PC-3 (cell line): ENCODE results near the gene EZH1. TPM values are rescaled to one million over a fixed set of nuclear protein-coding genes. Genes with fewer than 3 reads are reported as not detected.
"Not testable (repeated sequence)": the region's sequence is repeated elsewhere in the genome, so short reads cannot be mapped to it uniquely, and the experiment has no call there.

Source experiments
- ATAC-seq: fragments of 200-7000 bp; cut with Tn5 transposase; 2 replicates; pipeline ENCODE4 v1.9.1; 2020; ENCODE audit warnings: mild to moderate bottlenecking, moderate library complexity
- BruUV-seq: library from RNA; stranded (reverse); fragments of 400-500 nt; replicated peaks from 2 replicates; lab custom pipeline; 2021; lab: Mats Ljungman, UMichigan
- CTCF ChIA-PET: fragments of 300-600 bp; sonication (Branson Sonifier 250); formaldehyde crosslinking; loops from one replicate; lab custom pipeline; 2022; ENCODE audit warnings: antibody characterized with exemption; lab: Charles Lee
- POLR2A ChIA-PET: fragments of 300-600 bp; sonication (Branson Sonifier 250); formaldehyde crosslinking; loops from one replicate; lab custom pipeline; 2022; ENCODE audit warnings: antibody characterized with exemption; ENCODE audit not compliant: unreplicated experiment; lab: Charles Lee
- DNase-seq: peaks from one replicate; pipeline ENCODE4 v3.0.0-alpha.2; 2015
- H2AFZ ChIP-seq: fragments of 300-600 bp; sonication (generic); 2 replicates; pipeline ENCODE4 v1.6.0; 2016; ENCODE audit warnings: antibody characterized with exemption, low read length
- H3F3A ChIP-seq: fragments of 300-600 bp; sonication (generic); one replicate; pipeline ENCODE4 v1.6.0; 2017; ENCODE audit warnings: antibody characterized with exemption, low read length, control low read depth, mild to moderate bottlenecking; ENCODE audit not compliant: unreplicated experiment
- H3K27ac ChIP-seq: fragments of 300-600 bp; sonication (generic); 2 replicates; pipeline ENCODE4 v1.5.1; 2016; ENCODE audit warnings: mild to moderate bottlenecking, low read length
- H3K27me3 ChIP-seq: fragments of 300-600 bp; sonication (generic); 2 replicates; pipeline ENCODE4 v1.6.1; 2016; ENCODE audit warnings: low read length, mixed read lengths
- H3K36me3 ChIP-seq: fragments of 300-600 bp; sonication (generic); 2 replicates; pipeline ENCODE4 v1.6.1; 2016; ENCODE audit warnings: low read depth, mixed run types, low read length, mixed read lengths
- H3K4me1 ChIP-seq: fragments of 300-600 bp; sonication (generic); 2 replicates; pipeline ENCODE4 v1.5.1; 2016; ENCODE audit warnings: low read length; ENCODE audit not compliant: insufficient read depth
- H3K4me2 ChIP-seq: fragments of 300-600 bp; sonication (generic); 2 replicates; pipeline ENCODE4 v1.6.0; 2016; ENCODE audit warnings: low read length
- H3K4me3 ChIP-seq: fragments of 300-600 bp; sonication (generic); 2 replicates; pipeline ENCODE4 v1.5.1; 2016; ENCODE audit warnings: mild to moderate bottlenecking, low read length, mixed read lengths
- H3K79me2 ChIP-seq: fragments of 300-600 bp; sonication (generic); 2 replicates; pipeline ENCODE4 v1.6.1; 2017; ENCODE audit warnings: low read length, mixed read lengths
- H3K9ac ChIP-seq: fragments of 300-600 bp; sonication (generic); 2 replicates; pipeline ENCODE4 v1.6.0; 2016; ENCODE audit warnings: mild to moderate bottlenecking, low read length
- H3K9me2 ChIP-seq: fragments of 300-600 bp; sonication (generic); replicated peaks from 2 replicates; pipeline ENCODE4 v1.6.1; 2016; ENCODE audit warnings: mixed run types, low read length, mixed read lengths
- H3K9me3 ChIP-seq: fragments of 300-600 bp; sonication (generic); 2 replicates; pipeline ENCODE4 v1.6.1; 2016; ENCODE audit warnings: low read length, mixed read lengths
- H4K20me1 ChIP-seq: fragments of 300-600 bp; sonication (generic); 2 replicates; pipeline ENCODE4 v1.6.1; 2016; ENCODE audit warnings: low read length, mixed read lengths
- CTCF ChIP-seq: fragments of 300-600 bp; sonication (generic); conservative IDR thresholded peaks from 2 replicates; pipeline ENCODE4 v1.5.1; 2017; ENCODE audit warnings: antibody characterized with exemption, low read depth, mild to moderate bottlenecking, low read length
- EZH2 ChIP-seq: fragments of 300-600 bp; sonication (generic); IDR thresholded peaks from one replicate; pipeline ENCODE4 v1.6.1; 2017; ENCODE audit warnings: antibody characterized with exemption, mild to moderate bottlenecking, low read length; ENCODE audit not compliant: unreplicated experiment
- EZH2phosphoT487 ChIP-seq: fragments of 300-600 bp; sonication (generic); IDR thresholded peaks from 2 replicates; pipeline ENCODE4 v1.6.1; 2018; ENCODE audit warnings: mild to moderate bottlenecking, antibody characterized with exemption, low read length, borderline replicate concordance
- intact Hi-C: fragments of 100-400 bp; cut with micrococcal nuclease; formaldehyde crosslinking; loops from 2 replicates; pipeline ENCODE4 v1.9.0; 2023
- total RNA-seq: library from RNA; depleted of rRNA; stranded (reverse); fragments of >200 nt; gene quantifications from 2 replicates; pipeline ENCODE4 v1.2.3, GENCODE V29; 2014

Gene EZH1
- total RNA-seq, 1 experiment from 2014 or later, result 5.8 TPM

GRCh38 chr17:42772945-42773289, 28.1 kb upstream of the EZH1 start:
- Histone ChIP-seq H3F3A (peaks cover 7% of the 10 kb centered on the region), H3K9me3 (no peaks in the 10 kb centered on the region), H3K79me2 (peaks cover 26% of the 10 kb centered on the region), H3K9me2 (no peaks in the 10 kb centered on the region), H3K9ac (peak overlapping the region; percentile 97), H3K4me2 (peak overlapping the region; percentile 99), H3K27me3 (no peaks in the 10 kb centered on the region), H3K4me3 (peak overlapping the region; percentile 99), H3K27ac (peak overlapping the region; percentile 81; the same call in 1 of the 2 replicates), H2AFZ (peak overlapping the region; percentile 96), H4K20me1 (no peaks in the 10 kb centered on the region), H3K4me1 (peaks cover 14% of the 10 kb centered on the region), H3K36me3 (no peaks in the 10 kb centered on the region; the same call in 1 of the 2 replicates)
- ChIA-PET POLR2A (interaction anchor here (0.5 kb wide), 1 partner anchor 9 kb away, joined by 8 read pairs; no protein-coding TSS in a partner anchor), CTCF (interaction anchor here (1.9 kb wide), 1 partner anchor 9 kb away, joined by 5 read pairs; no protein-coding TSS in a partner anchor)
- intact Hi-C loops, result no loop called here
- DNase-seq (no peak), ATAC-seq (no peak)
- no peak for TF ChIP-seq EZH2
- TF ChIP-seq CTCF, result no peak
- BruUV-seq, result no TSS peak

- H3K27me3 ChIP-seq, H3K9ac ChIP-seq, H3K27ac ChIP-seq, H4K20me1 ChIP-seq, POLR2A ChIA-PET, H3K4me2 ChIP-seq, H3K9me2 ChIP-seq, ATAC-seq, CTCF ChIA-PET, H2AFZ ChIP-seq, H3K36me3 ChIP-seq, H3K9me3 ChIP-seq, intact Hi-C loops, DNase-seq, H3F3A ChIP-seq, H3K4me3 ChIP-seq, BruUV-seq: not testable (repeated sequence)
- peaks cover 17% of the 10 kb centered on the region for H3K79me2 ChIP-seq
- H3K4me1 ChIP-seq, result peaks cover 13% of the 10 kb centered on the region
These were observed 25.1 kb upstream of the EZH1 start for GRCh38 chr17:42769964-42770363.

GRCh38 chr17:42768006-42768405, 23.2 kb upstream of the EZH1 start:
- H3K9ac ChIP-seq, H3K4me1 ChIP-seq, POLR2A ChIA-PET, H3K4me2 ChIP-seq, H3K79me2 ChIP-seq, H3K9me2 ChIP-seq, ATAC-seq, H3F3A ChIP-seq, H3K9me3 ChIP-seq, BruUV-seq, intact Hi-C loops, H3K27me3 ChIP-seq, H4K20me1 ChIP-seq, H3K27ac ChIP-seq, DNase-seq, H3K4me3 ChIP-seq, H2AFZ ChIP-seq, CTCF ChIA-PET, H3K36me3 ChIP-seq: not testable (repeated sequence)

GRCh38 chr17:42767512-42767911, 22.7 kb upstream of the EZH1 start:
- ChIA-PET POLR2A (no interaction called here), CTCF (no interaction called here)
- Histone ChIP-seq H4K20me1 (no peaks in the 10 kb centered on the region), H3F3A (no peaks in the 10 kb centered on the region), H3K36me3 (no peaks in the 10 kb centered on the region), H3K9ac (no peak overlapping the region), H2AFZ (no peak overlapping the region), H3K4me3 (no peak overlapping the region), H3K4me2 (no peak overlapping the region), H3K4me1 (no peaks in the 10 kb centered on the region; the same call in 1 of the 2 replicates), H3K27ac (no peak overlapping the region), H3K79me2 (no peaks in the 10 kb centered on the region), H3K9me3 (no peaks in the 10 kb centered on the region), H3K27me3 (no peaks in the 10 kb centered on the region), H3K9me2 (no peaks in the 10 kb centered on the region)
- TF ChIP-seq CTCF, result no peak
- no peak for TF ChIP-seq EZH2
- TF ChIP-seq EZH2phosphoT487, result no peak
- DNase-seq, result no peak
- no TSS peak for BruUV-seq
- intact Hi-C loops, result no loop called here
- ATAC-seq, result no peak
